Measurements from ENCODE around the gene ACOXL.

ACOXL gene

DNA sequence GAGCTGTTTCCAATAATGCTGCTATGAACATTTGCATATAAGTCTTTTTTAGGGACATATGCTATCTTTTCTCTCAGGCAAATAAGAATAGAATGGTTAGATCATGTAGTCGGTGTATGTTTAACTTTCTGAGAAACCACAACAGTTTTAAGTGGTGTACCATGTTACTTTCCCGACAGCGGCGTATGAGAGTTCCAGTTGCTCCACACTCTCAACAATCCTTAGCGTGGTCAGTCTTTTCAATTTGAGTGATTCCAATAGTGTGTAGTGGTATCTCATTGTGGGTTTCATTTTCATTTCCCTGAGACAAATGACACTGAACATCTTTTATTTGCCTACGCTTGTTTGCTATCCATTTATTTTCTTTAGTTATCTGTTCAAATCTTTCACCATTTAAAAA, 149.5 kb downstream of the ACOXL start:
- DNase-seq: no peak

- no peak for DNase-seq
These were observed 151.0 kb downstream of the ACOXL start for GRCh38 chr2:110883406-110883805.

- no peak for DNase-seq
These were observed 152.9 kb downstream of the ACOXL start for GRCh38 chr2:110885256-110885655.

- DNase-seq: no peak
These were observed 154.6 kb downstream of the ACOXL start for GRCh38 chr2:110886826-110887573.

DNA sequence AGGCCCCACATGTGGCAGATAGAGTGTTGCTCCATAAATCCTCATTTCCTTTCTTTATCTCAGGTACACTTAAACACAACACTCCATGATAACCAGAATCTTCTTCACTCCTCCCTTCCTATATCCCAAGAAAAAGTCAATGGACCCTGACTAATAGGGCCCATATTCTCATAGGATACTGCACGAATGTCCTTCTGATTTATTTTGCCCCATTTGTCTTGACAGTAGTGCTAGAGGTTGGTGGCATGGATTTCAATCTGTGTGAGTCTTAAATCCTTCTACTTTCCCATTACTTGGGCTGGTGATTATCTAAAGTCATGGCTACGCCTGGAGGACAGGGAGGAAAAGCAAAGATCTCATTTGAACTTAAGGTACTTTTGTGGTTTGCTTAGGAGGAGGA, 156.0 kb downstream of the ACOXL start:
- no peak for DNase-seq

DNA sequence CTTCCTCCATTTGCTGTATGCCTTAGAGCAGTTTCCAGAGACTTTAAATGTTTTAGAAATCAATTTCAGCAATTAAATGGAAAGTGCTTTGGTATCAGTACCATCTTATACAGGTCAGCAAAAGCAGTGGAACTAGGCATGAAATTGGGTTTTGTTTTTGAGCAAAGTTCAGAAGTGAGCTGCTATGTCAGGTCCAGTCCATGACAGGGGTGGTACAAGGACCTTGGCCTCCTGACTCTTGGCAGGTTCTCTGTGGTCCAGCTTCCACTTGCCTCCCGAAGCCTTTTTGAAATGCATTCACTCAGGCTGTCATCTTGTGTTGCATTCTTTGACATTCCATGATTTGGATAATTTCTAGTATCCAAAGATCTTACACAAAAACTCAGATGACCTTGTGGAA, 159.3 kb downstream of the ACOXL start:
- no peak for DNase-seq

DNA sequence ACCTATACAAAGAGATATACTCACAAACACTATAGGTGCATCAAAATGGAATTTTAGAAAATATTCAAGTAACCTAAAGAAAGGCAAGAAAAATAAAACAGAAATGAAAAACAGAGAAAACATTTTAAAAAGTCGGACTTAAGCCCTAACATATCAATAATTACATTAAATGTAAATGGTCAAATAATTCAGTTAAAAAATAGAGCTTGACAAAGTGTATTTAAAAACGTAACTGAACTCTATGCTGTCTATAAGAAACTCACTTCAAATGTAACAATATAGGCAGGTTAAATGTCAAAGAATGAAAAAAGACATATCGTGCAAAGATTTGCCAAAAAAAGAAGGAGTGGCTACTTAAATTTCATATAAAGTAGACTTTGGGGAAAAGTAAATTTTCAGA, 163.9 kb downstream of the ACOXL start:
- DNase-seq: no peak

- no peak for DNase-seq
These were observed 165.6 kb downstream of the ACOXL start for GRCh38 chr2:110897966-110898365.

- DNase-seq: no peak
These were observed 167.8 kb downstream of the ACOXL start for GRCh38 chr2:110900191-110900590.

DNA sequence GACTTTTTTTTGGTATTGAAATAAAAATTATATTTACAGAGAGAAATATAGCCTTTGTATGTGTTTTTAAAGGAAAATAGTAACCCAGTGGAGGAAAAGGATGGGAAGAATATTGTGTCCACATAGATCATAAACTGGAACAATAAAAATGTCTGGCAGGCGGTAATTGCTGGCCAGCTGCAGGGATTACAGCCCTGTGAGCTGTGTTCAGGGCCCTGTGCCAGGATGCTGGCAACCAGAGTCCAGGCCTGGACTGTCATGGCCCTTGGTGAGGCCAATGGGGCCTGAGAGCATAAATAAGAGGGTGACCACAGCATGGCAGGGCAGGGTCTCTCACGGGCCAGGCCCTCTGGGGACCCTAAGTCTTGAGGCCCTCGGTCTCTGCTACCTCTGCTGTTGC, 171.2 kb downstream of the ACOXL start:
- DNase-seq: no peak

DNA sequence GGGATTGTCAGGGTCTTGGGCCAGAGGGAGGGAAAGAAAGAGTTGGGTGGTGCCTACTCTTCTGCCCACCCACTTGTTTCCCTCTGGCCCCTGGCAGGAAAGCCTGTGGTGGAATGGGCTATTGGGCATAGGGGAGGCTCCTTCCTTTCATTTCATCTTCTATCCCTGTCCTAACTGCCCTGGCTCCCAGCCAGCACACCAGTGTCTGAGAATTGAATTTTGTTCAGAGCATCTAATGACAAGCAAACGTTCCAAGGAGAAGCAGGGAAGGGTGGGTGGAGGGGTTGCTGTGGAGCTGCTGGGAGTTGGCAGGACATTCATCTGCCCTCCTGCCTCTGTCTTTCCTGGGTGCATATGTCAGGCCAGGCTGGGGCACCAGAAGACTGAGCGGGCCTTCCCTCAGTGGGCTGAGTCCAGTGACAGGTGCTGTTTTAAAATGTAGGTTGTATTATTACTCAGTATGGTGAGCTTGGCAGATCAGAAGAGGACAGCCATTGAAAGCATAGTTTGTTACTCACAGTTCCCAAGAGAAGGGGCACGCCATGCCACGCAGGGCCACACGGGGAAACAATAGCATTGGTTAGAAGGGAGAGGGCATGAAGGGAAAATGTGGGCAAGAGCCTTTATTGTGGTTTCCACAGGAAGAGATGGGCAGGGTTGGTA, 171.9 kb downstream of the ACOXL start:
- no peak for DNase-seq

- no peak for DNase-seq
These were observed 172.4 kb downstream of the ACOXL start for GRCh38 chr2:110904779-110905148.

- DNase-seq: no peak
These were observed 172.8 kb downstream of the ACOXL start for GRCh38 chr2:110905217-110905616.

- DNase-seq: no peak
These were observed 174.4 kb downstream of the ACOXL start for GRCh38 chr2:110906613-110907298.

GRCh38 chr2:110909501-110909900, 177.1 kb downstream of the ACOXL start:
- DNase-seq: no peak

GRCh38 chr2:110910423-110910822, 178.1 kb downstream of the ACOXL start:
- DNase-seq: no peak

DNA sequence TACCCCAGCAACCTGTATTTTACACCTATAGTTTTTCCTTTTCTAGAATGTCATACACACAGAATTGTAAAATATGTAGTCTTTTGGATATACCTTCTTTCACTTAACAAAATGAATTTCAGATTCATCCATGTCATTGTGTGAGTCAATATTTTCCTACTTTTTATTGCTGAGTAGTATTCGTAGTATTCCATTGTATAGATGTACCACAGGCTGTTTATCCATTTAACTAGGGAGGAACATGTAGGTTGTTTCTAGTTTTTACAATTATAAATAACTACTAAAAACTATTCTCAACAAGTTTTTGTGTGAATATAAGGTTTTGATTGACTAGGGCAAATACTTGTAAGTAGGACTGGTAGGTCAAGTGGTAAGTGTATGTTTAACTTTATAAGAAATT, 187.4 kb downstream of the ACOXL start:
- DNase-seq: no peak

DNA sequence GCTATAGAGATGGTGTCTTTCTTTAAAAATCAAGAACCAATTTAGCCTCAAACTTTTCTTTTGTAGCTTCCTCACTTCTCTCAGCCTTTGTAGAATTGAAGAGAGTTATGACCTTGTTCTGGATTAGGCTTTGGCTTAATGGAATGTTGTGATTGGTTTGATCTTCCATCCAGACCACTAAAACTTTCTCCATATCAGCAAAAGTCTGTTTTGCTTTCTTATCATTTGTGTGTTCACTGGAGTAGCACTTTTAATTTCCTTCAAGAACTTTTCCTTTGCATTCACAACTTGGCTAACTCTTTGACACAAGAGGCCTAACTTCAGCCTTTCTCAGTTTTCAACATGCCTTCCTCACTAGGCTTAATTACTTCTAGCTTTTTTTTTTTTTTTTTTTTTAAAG, 193.1 kb downstream of the ACOXL start:
- DNase-seq: no peak

- DNase-seq: no peak
These were observed 195.2 kb downstream of the ACOXL start for GRCh38 chr2:110927526-110927925.

DNA sequence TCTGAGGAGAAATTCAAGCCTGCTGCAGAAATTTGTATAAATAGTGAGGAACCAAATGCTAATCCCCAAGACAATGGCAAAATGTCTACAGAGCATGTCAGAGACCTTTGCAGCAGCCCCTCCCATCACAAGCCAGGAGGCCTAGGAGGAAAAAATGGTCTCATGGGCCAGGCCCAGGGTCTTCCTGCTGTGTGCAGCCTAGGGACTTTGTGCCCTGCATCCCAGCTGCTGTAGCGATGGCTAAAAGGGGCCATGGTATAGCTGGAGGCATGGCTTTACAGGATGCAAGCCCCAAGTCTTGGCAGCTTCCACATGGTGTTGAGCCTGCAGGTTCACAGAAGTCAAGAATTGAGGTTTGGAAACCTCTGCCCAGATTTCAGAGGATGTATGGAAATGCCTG, 197.2 kb downstream of the ACOXL start:
- no peak for DNase-seq

GRCh38 chr2:110931648-110932047, 199.3 kb downstream of the ACOXL start:
- DNase-seq: no peak

DNA sequence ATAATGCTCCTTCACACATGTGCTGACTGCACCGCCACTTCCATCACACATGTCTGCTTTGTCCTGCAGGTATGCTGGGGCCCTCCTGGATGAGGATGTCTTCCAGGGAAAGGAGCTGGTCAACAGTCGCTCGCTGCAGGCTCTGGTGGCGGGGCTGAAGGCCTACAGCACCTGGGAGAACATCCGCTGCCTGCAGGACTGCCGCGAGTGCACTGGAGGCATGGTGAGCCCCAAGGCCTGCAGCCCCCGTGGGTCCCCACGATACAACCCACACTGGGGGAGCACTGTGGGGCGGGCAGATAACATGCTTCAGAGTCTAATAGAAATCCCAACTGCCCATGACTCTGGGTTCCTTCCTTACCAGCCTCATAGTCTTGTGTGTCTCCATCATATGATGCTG, 201.0 kb downstream of the ACOXL start:
- DNase-seq: no peak

DNA sequence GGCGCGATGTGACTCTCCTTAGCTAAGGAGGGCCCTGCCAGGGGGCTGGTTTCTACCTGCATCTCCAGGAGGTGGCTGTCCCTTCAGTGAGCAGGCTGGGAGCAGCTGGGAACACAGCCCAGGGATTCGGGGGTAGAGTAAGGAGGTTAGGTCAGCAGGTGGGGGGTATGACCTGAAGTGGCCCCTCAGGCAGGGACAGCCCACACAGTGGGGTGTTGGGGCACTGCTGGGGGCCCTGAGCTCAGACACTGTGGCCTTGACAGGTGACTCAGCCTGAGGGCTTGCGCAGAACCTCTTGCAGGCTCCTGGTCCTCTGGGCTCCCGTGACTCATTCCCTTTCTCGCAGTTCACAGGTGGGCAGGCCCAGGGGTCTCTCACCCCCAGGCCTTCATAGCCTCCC, 202.6 kb downstream of the ACOXL start:
- DNase-seq: no peak

DNA sequence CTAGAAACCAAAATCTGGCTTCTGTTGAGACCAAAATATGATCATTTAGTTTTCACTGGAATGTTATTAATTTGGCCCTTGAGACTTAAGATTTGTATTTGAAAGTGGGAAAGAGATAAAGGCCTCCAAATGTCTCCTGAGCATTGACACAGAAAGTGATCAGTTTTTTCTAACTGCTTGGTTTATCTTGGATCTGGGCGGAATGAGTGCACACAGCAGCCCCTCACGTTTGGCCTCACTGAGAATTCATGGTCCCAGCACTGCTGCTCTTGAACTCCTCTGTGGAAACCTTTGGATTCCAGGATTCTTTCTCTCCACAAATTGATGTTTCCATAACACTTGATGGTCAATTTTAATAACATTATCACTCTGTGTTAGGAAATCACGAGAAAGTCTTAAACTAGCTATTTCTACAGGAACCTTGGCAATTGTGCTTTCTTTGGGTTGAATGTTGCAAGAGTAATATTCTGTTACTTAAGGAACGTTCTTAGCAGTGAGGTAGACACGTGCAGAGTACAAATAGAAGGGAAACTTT, 208.1 kb downstream of the ACOXL start:
- no peak for DNase-seq
